Activated T-helper 1 cell treated with Interleukin-2 at 50 U/mL for 16 hours (primary cell): Measurements from ENCODE around the gene RHOB.
A peak's percentile ranks its signal among the peaks of the same experiment; 100 is the strongest.
"Not testable (repeated sequence)": the region's sequence is repeated elsewhere in the genome, so short reads cannot be mapped to it uniquely, and the experiment has no call there.

Experiments used
- DNase-seq: peaks from one replicate; pipeline ENCODE4 v3.0.0-alpha.2; 2020; ENCODE audit warnings: low read depth

The RHOB gene

DNA sequence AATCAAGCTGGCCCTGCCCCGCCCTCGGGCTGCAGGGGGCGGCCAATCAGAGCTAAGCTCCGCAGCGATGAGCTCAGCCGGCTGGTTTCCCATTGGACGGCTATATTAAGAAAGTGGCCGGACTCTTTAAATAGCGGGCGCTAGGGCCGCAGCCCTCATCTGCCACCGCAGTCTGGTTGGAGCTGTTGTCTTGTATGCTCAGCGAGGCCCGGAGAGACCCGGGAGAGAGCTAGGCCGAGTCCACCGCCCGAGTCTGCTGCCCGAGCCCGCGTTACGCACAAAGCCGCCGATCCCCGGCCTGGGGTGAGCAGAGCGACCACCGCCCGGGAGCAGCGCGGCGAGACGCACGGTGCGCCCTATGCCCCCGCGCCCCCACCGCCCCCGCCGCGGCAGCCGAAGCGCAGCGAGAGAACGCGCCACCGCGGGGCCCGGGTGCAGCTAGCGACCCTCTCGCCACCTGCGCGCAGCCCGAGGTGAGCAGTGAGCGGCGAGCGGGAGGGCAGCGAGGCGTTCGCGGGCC, at the start of gene RHOB:
Gene RHOB (plus strand): TSS at position 158 of the 520 bp plus-strand sequence. CDS start 392 bp downstream, outside the sequence.
- peak; percentile 73 for DNase-seq

DNA sequence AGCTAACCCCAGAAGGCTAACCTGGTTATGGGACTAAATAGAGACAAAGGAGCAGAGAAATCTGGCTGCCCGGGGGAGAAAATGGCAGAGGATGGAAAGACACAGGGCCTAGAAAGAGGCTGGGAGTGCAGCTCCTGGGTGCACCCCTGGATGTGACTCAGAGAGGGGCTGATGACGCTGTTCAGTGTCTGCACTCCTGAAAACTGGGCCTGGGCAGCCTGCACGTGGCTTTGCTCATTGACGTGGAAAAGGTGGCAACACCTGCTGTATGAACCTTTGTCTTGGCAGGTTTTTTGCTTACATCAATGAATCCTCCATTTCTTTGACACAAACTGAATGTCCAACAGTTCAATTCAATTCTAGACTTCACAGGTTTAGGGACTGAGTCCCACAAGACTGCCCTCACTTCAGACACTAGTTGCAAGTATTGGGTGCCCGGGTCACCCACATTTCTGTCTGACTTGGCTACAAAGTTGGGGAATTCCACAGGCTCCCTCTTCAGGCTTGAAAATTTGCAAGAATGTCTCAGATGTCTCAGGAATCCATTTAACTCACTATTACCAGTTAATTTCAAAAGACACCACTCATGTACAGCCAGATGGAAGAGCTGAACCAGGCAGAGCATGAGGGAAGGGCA, 48.9 kb upstream of the RHOB start:
- DNase-seq, result no peak

DNA sequence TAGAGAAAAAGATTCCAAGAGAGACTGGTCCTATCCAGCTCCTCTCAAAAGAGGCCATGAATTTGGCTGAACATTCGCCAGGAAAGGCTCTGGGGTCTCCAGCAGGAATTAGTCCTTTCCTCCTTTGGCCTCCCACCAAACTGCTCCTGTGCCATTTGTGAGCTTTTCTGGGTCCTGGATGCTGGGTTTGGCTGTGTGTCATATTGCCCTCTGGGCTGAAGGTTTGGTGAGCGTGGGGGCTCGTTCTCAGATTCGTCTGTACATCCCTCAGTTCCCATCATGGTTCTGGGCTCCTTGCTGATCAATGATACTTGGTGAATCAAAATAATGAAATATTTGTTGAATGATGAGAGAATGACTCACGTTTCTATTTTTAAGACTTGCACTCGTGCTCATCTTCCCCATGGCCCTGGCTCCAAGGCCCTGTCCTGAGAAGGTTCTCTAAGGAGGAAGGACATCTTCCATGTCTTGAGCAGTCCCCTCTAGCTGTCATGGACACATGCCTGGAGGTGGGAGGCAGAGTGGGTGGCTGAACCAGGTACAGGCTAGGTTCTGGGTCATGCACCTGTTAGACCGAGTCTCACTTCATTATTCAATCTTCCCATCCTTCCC, 47.8 kb upstream of the RHOB start:
- no peak for DNase-seq

DNA sequence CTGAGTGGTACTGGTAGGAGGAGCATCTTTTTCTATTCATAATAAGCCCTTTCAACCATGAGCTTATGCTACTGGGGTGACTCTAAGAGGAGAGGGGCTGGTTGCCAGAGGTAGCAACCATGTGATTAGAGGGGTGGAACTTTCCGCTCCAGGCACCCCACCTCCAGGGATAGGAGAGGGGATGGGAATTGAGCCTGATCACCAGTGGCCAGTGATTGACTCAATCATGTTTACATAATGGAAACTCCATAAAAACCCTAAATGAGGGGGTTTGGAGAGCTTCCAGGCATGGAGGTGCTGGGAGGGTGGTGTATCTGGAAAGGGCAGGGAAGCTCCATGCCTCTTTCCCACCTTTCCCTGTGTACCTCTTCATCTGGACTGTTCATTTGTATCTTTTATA, 46.6 kb upstream of the RHOB start:
- no peak for DNase-seq

DNA sequence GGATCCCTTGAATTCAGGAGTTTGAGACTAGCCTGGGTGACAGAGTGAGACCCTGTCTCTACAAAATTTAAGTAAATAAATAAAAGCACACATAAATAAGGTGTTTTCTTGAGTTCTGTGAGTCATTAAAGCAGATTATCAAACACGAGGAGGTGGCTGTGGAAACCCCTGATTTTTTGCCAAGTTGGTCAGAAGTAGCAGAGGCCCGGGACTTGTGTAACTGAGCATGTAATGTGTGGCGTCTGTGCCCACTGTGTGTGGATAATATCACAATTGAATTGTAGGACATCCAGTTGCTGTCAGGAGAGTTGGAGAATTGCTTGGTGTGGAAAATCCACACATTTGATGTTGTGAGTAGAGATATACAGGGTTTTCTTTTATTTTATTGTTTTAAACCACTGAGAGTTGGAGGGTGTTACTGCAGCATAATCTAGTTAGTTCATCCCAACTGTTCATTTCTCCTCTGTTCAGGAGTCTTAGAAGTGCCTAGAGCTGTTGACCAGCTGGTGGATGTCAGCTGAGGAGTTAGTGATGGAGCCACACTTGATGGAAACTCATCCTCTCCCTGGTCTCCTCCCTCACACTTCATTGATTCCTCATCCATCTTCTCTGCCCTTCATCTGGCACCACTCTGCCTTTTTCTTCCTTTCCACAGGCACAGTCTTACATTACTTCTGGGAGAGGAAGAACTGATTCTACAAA, 45.9 kb upstream of the RHOB start:
- DNase-seq, result no peak

DNA sequence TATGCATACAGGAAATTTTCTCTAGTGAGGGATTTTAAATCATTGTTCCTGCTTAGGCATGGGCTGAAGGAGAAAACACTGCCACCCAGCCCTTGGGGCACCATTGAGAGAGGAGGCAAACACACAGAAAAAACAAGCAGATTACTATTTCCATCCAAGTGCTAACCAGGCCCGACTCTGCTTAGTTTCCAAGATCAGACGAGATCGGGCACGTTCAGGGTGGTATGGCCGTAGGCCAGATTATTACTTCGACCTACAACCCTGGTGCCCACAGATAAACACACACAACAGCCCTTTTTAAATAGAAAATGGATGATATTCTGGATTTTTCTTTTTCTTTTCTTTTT, 45.4 kb upstream of the RHOB start:
- DNase-seq, result no peak

DNA sequence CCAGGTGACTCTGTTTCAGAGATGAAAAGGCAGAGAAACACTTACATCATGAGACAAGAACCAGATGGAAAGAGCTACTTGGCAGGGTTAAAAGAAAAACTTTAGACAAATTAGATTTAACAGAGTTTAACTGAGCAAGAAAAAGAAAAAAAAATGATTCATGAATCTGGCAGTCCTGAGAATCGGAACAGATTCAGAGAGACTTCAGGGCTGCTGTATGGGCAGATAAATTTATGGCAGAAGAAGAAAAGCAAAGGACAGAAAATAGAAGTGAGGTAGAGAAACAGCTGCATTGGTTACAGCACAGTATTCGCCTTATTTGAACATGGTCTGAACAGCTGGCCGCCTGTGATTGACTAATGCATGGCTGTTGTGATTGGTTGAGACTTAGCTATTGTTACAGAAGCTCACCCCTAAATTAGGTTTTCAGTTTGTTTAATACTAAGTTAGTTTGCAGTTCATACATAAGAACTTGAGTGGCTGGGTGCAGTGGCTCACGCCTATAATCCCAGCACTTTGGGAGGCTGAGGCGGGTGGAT, 43.0 kb upstream of the RHOB start:
- DNase-seq, result no peak

DNA sequence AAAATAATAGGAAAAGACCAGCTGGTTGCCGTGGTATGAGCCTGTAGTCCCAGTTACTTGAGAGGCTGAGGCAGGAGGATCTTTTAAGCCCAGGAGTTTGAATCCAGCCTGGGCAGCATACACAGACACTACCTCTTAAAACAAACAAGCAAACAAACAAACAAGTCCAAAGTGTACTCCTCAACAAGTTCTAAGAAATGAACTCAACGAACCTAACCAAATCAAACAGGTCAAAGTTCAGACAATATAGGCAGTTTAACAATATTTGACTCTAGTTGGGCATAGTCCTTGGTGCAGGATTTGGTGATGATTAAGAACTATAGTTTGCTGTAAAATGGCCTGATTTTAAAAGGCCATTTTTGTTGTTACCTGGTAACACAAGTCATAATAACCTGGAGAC, 41.9 kb upstream of the RHOB start:
- DNase-seq, result no peak

DNA sequence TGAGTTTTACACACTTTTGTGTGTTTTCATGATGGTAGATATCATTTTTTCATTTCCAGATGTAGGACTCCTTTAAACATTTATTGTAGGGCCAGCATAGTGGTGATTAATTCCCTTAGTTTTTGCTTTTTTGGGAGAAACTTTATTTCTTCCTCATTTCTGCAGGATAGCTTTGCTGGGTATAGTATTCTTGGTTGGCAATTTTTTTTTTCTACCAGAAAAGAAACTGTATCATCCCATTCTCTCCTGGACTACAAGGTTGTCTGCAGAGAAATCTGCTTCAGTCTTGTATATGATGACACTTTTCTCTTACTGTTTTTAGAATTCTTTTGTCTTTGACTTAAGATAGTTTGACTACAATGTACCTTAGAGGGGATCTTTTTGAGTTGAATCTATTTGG, 37.8 kb upstream of the RHOB start:
- no peak for DNase-seq

DNA sequence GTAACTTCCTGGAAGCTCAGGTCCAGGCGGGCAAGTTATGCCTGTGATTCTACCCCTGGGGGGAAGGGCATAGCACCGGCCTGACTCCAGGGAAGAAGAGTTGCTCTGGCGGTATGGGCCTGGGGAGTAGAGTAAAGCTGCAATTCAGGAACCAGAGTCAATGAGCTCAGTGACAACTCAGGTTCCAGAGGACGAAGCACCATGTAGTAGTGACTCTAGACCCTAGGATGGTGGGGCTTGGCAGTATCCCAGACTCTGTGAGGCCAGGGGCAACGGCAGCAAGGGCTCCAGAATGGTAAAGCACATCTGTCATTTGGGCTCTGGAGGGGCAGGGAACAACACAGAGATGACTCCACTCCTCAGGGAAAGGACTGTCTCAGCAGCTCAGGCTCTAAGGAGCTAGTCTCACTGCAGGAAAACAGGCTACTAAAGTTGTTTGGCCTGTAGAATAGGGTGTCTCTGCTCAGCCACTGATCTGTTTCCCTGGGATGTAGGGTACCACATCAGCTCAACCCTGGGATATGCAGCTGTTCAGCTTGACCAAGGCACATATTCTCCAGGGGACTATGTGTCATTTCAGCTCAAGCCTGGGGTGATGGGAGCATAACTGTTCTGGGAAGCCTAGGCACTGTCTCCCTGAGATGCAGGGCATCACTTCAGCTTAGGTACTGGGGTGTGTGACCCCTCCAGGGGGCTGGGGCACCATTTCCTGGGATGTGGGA, 36.2 kb upstream of the RHOB start:
- no peak for DNase-seq

DNA sequence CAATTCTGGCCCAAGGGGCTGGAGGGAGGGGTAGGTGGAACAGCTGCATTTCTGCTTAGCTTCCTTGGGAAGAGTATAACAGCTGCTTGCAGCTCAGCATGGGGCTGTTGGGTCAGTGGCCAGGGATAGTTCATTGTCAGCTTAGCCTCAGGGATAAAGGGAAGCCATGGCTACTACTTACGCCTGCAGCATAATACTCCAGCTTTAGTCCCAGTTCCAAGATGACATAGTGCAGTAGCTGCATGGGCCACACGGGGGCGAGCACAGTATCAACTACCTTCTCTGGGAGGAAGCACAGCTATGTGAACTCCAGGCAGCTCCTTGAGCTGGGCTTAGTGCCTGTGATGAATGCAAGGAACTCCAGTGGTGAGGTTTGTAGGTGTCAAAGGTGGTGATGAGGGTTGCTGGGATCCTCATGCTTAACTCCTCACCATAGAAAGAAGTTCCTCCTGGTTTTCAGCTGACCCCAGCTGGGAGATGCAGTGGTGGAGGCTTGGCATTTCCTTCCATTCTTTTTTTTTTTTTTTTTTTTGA, 35.4 kb upstream of the RHOB start:
- peak; percentile 37 for DNase-seq

DNA sequence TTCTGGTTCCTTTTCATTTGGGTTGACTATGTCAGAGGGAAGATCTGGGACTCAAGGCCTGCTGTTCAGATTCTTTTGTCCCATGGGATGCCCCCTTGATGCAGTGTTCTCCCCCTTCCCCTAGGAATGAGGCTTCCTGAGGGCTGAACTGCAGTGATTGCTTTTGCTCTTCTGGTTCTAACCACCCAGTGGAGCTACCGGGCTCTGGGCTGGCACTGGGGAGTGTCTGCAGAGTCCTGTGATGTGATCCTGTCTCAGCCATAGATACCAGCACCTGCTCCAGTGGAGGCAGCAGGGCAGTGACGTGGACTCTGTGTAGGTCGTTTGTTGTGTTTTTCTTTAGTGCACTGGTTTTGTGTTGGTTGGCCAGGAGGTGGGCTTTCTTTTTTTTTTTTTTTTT, 32.1 kb upstream of the RHOB start:
- DNase-seq, result no peak

DNA sequence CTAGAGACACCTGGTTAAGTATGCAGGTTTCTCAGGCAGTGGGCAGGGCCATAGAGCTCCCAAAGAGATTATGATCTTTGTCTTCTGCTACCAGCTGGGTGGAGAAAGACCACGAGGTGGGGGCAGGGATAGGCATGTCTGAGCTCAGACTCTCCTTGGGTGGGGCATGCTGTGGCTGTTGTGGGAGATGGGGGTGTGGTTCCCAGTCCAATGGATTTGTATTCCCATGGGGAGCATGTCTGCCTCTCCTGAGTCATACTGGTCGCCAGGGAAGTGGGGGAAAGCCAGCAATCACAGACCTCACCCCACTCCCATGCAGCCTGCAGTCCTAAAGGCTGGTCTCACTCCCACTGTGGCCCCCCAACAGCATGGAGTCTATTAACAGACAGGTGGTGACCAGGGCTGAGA, 31.4 kb upstream of the RHOB start:
- DNase-seq, result no peak

DNA sequence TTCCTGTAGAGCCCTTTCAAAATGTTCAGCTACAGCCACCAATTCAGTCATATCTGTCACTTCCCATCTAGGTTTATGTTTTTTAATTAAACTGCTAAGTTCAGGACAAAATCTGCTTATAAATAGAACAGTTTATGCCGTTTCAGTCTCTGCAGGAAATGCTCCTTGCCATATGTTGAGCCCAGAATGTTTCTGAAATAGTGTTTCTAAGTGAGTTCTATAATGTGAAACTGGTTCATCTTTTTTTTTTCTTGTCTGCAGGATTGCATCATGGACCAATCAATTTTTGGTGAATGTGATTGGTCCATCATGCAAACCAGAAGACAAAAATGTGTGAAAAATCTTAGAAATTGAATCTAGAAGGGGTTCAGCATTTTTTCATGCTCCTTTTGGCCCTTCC, 30.2 kb upstream of the RHOB start:
- no peak for DNase-seq

DNA sequence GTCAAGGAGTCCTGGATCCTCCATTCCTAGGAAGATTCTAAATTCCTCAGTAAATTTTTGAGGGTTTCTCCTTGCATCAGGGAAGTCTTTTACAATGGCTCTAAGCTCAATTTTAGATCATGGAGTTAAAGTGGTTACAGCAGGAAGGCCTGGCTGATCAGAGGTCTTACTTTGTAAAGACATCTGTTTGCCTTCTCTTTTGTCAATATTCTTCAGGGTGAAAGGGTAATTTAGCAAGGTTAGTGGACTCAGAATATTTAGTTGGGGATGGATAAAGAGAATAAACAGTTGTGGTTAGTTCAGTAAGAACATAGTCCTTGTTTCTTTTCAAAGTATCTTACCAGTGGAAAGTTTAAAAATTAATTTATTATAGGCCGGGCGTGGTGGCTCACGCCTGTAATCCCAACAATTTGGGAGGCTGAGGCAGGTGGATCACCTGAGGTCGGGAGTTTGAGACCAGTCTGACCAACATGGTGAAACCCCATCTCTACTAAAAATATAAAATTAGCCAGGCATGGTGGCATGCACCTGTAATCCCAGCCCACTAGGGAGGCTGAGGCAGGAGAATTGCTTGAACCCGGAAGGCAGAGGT, 29.5 kb upstream of the RHOB start:
- not testable (repeated sequence) for DNase-seq

DNA sequence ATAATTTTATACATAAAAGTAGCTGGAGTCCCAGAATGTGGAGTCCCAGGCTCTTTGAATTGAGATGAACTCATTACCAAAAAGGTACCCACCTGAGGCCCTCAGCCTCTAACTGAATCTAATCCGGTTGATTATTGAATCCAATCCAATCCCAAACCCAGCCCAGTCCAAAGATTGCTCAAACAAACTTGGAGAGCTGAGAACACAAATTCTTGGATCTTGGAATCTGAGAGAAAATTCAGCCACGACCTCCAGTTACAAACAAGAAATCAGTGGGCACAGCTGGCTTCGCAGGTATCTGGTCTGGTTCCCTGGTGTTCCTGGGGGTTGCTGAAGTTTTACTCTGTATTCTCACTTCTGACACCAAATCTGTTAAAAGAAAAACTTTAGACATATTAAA, 28.4 kb upstream of the RHOB start:
- DNase-seq, result no peak

DNA sequence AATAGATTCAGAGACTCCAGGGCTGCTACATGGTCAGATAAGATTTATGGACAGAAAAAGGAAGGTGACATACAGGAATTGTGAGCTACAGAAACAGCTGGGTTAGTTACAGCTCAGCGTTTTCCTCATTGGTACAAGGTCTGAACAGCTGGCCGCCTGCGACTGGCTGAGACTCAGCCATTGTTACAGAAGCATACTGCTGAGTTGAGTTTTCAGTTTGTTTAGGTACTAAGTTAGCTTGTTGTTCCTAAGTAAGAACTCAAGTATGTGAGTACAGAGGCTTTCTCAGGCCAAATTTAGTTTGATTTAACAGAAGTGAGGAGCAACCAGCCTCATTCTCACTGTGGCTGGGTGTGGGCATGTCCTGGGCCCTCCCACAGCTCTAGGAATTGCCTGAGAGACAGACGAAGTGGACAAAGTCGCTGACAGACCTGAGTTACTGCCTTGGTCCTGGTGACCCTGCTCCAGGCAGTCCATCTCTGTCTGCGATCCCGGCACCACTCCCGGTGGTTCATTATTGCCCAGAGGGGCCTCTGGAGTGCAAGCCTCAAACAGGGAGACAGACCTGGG, 27.8 kb upstream of the RHOB start:
- no peak for DNase-seq

DNA sequence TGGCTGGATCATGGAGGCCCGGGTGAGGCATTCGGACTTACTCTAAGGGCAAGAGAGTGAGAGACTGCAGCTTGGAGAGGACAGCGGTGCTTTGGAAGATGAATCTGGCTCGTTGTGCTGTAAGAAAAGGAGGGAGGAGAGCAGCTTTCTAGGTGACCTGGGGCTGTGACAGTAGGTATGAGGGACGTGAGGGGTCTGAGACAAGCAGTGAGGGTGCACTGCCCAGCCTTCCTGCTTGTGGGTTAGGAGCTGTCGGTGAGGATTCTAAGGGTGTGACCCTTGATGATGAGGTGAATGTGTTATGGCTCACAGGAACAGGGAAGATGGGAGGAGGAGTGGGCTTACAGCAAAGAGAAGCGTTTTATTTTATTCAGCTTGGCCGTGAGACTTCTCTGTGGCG, 27.1 kb upstream of the RHOB start:
- DNase-seq, result no peak

DNA sequence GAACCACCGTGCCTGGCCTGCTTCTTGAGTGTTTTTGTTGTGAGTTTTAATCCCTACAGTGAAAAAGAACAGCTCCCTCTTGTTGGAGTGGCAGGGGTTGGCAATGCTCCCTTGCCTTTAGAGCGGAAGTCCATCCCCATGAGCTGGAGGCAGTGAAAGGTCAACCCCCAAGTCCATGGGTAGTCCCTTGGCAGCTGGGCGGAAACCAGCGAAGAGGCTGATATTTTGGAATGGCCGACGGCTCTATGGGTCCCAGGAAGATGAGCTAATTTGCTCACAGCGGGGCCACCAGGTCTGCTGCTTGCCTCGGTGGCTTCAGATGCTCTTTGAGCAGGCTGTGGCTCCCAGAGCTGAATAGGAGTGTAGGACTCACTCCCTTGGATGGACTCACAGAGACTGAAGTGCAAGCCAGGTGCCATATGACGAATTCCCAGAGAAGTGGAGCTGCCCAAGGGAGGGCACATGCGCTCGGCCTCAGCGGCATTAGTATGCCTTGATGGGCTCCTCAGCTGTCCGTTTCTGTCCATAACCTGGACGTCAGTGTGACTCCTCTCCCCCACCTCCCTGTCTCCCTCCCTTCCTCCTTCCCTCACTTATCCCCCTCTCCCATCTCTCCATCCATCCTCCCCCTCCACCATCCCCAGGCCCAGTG, 25.4 kb upstream of the RHOB start:
- no peak for DNase-seq

DNA sequence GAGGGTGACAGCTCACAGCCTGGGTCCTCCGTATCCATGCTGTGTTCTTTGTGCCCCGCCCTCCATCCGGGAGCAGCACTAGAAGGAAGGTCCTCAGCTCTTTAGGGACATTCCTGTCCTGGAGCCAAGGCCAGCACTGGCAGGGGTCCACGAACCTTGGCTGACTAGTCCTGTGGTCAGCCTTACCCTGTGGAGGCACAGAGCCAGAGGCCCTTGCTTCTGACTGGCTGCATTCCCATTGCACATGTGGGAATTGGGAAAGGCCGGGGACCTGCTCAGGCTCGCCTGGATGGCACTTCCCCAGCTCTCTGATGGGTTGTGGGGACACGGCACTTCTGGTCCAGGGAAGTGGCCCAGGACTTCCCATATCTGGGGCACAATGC, 24.9 kb upstream of the RHOB start:
- no peak for DNase-seq
